Mesendoderm (in vitro differentiated cells): Measurements from ENCODE around the gene RPL19.

ENCODE experiments used
- DNase-seq: peaks from one replicate; pipeline ENCODE4 v3.0.0; 2013
- H2AK5ac ChIP-seq: 2 replicates; pipeline ENCODE4 v1.6.1; 2013; ENCODE audit warnings: low read length, inconsistent platforms
- H2BK120ac ChIP-seq: 2 replicates; pipeline ENCODE4 v1.6.1; 2013; ENCODE audit warnings: low read depth, mild to moderate bottlenecking, low read length, moderate library complexity, mixed read lengths
- H2BK15ac ChIP-seq: replicated peaks from 2 replicates; pipeline ENCODE4 v1.6.1; 2013; ENCODE audit warnings: low read depth, mild to moderate bottlenecking, moderate library complexity
- H2BK5ac ChIP-seq: 2 replicates; pipeline ENCODE4 v1.6.1; 2013; ENCODE audit warnings: low read length, inconsistent platforms
- H3K18ac ChIP-seq: 2 replicates; pipeline ENCODE4 v1.6.1; 2013; ENCODE audit warnings: mild to moderate bottlenecking, low read length, mixed read lengths
- H3K23ac ChIP-seq: one replicate; pipeline ENCODE4 v1.6.1; 2013; ENCODE audit warnings: low read length
- H3K27ac ChIP-seq: 2 replicates; pipeline ENCODE4 v1.5.1; 2013; ENCODE audit warnings: low read depth, mild to moderate bottlenecking, inconsistent platforms, low read length, moderate library complexity
- H3K27me3 ChIP-seq: 2 replicates; pipeline ENCODE4 v1.6.1; 2013; ENCODE audit warnings: low read length, control low read depth, mild to moderate bottlenecking, inconsistent platforms; ENCODE audit not compliant: insufficient read depth, poor library complexity
- H3K36me3 ChIP-seq: 2 replicates; pipeline ENCODE4 v1.6.1; 2013; ENCODE audit warnings: low read length, inconsistent platforms; ENCODE audit not compliant: control insufficient read depth, insufficient read depth
- H3K4ac ChIP-seq: one replicate; pipeline ENCODE4 v1.6.1; 2013; ENCODE audit warnings: low read depth, mild to moderate bottlenecking, low read length, moderate library complexity
- H3K4me1 ChIP-seq: 2 replicates; pipeline ENCODE4 v1.6.1; 2013; ENCODE audit warnings: low read depth, low read length, inconsistent platforms; ENCODE audit not compliant: control insufficient read depth
- H3K4me2 ChIP-seq: 2 replicates; pipeline ENCODE4 v1.6.1; 2013; ENCODE audit warnings: low read length
- H3K4me3 ChIP-seq: 2 replicates; pipeline ENCODE4 v1.5.1; 2013; ENCODE audit warnings: mild to moderate bottlenecking, low read length
- H3K56ac ChIP-seq: one replicate; pipeline ENCODE4 v1.6.1; 2013; ENCODE audit warnings: low read length
- H3K79me1 ChIP-seq: 2 replicates; pipeline ENCODE4 v1.6.1; 2013; ENCODE audit warnings: low read length, inconsistent platforms
- H3K79me2 ChIP-seq: 2 replicates; pipeline ENCODE4 v1.6.1; 2013; ENCODE audit warnings: mild to moderate bottlenecking, low read length; ENCODE audit not compliant: control insufficient read depth, insufficient read depth
- H3K9ac ChIP-seq: 2 replicates; pipeline ENCODE4 v1.6.1; 2013; ENCODE audit warnings: low read length, inconsistent platforms
- H4K5ac ChIP-seq: one replicate; pipeline ENCODE4 v1.6.1; 2013; ENCODE audit warnings: low read length
- H4K8ac ChIP-seq: one replicate; pipeline ENCODE4 v1.6.1; 2013; ENCODE audit warnings: low read depth, mild to moderate bottlenecking, control low read depth, low read length, moderate library complexity
- WGBS: extraction: QIAGEN DNeasy Blood & Tissue Kit; methylation state at CpG from one replicate; pipeline ENCODE4 v1.1.7; 2013; ENCODE audit warnings: low lambda C conversion rate, missing lambda C conversion rate; ENCODE audit not compliant: insufficient coverage; ENCODE audit errors: extremely low coverage; 5-methylcytosine and 5-hydroxymethylcytosine counted together

Gene RPL19

DNA sequence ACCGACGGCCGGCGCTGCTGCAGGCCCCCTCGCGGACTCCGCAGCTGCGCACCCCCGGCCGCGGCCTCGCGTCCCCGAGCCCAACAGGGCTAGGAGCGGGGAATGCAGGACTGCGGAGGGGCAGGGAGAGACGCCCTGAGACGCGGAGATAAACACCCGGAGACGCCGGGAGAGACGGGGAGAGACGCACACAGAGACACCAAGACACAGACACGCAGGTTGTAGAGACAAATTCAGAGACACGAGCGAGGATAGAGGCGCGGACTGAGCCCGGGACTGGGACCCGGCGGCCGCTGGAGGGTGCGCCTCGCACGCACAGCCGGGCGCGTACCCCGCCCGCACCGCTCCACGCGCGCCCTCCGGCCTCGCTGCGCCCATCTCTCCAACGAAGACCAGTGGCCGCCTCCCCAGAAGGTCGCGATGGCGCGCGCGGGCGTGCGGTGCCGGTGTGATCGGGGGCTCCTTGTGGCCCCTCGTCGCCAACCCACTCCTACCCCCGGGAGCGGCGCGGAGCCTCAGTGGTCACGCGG lies 24.8 kb downstream of the RPL19 start:
- H3K9ac ChIP-seq: peak overlapping the region; percentile 45
- no peak overlapping the region for H3K18ac ChIP-seq
- H2BK5ac ChIP-seq: no peak overlapping the region
- peaks cover 3% of the 10 kb centered on the region for H3K4me1 ChIP-seq
- peak overlapping the region; percentile 42 for H3K56ac ChIP-seq
- H3K79me2 ChIP-seq: no peaks in the 10 kb centered on the region
- H3K4me2 ChIP-seq: peak overlapping the region; percentile 64
- no peaks in the 10 kb centered on the region for H3K79me1 ChIP-seq
- H2BK15ac ChIP-seq: no peak overlapping the region
- no peak overlapping the region for H3K23ac ChIP-seq
- H3K36me3 ChIP-seq: no peaks in the 10 kb centered on the region
- no peak overlapping the region for H3K4ac ChIP-seq
- no peak for DNase-seq
- peaks cover 24% of the 10 kb centered on the region for H3K27me3 ChIP-seq
- no peak overlapping the region for H4K5ac ChIP-seq
- no peak overlapping the region for H2BK120ac ChIP-seq
- no peak overlapping the region for H4K8ac ChIP-seq
- H2AK5ac ChIP-seq: no peak overlapping the region
- H3K27ac ChIP-seq: no peak overlapping the region
- WGBS: no CpG with 5 or more reads among the region's 68 CpGs
- H3K4me3 ChIP-seq: no peak overlapping the region

DNA sequence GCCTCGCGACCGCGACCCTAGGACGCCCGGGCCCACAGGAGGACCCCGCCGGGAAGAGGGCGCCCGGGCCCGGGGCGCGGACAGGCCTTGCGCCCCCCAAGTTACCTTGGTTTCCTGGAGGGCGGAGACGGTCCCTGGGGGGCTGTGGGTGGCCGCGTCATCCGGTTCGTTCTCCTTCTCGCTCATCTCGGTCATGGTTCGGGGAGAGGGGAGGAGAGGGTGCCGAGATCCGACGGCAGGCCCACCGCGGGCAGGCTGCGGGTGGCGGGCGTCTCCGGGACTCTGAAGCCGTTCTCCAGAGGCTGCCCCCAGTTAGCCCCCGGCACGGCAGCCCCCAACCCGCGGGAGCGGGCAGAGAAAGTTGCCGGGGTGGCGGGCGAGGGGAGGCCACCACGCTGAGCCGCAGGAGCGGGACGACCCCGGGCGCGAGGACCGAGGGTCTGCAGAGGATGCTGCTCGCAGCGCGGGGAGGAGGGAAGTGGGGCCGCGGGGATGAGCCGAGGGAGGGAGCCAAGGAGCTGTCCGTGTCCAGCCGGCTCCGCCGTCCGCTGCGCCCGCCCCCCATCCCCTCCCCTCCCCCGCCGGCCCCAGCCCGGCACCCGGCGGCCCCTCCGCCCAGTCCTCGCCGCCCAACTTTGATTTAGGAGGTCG lies 25.4 kb downstream of the RPL19 start, which contains the start of gene STAC2:
TSS of gene STAC2 (minus strand) at position 638 of the 651 bp plus-strand sequence. CDS start at position 195, 443 bp downstream.
- Histone ChIP-seq H3K23ac (no peak within 1 kb of the TSS), H4K8ac (no peak within 1 kb of the TSS), H4K5ac (no peak within 1 kb of the TSS), H3K79me1 (no peaks in the 10 kb centered on the region), H2BK120ac (no peak within 1 kb of the TSS), H3K4me3 (no peak within 1 kb of the TSS), H3K9ac (peak within 1 kb of the TSS; percentile 45), H2BK15ac (no peak within 1 kb of the TSS), H3K18ac (no peak within 1 kb of the TSS), H3K4me2 (peak within 1 kb of the TSS; percentile 64), H3K36me3 (no peaks in the 10 kb centered on the region), H3K27ac (no peak within 1 kb of the TSS), H3K56ac (peak within 1 kb of the TSS; percentile 42), H3K27me3 (peaks cover 24% of the 10 kb centered on the region), H3K79me2 (no peaks in the 10 kb centered on the region), H3K4me1 (peaks cover 3% of the 10 kb centered on the region), H2AK5ac (no peak within 1 kb of the TSS), H3K4ac (no peak within 1 kb of the TSS), H2BK5ac (no peak within 1 kb of the TSS)
- DNase-seq: no peak
- WGBS: no CpG with 5 or more reads among the region's 71 CpGs

DNA sequence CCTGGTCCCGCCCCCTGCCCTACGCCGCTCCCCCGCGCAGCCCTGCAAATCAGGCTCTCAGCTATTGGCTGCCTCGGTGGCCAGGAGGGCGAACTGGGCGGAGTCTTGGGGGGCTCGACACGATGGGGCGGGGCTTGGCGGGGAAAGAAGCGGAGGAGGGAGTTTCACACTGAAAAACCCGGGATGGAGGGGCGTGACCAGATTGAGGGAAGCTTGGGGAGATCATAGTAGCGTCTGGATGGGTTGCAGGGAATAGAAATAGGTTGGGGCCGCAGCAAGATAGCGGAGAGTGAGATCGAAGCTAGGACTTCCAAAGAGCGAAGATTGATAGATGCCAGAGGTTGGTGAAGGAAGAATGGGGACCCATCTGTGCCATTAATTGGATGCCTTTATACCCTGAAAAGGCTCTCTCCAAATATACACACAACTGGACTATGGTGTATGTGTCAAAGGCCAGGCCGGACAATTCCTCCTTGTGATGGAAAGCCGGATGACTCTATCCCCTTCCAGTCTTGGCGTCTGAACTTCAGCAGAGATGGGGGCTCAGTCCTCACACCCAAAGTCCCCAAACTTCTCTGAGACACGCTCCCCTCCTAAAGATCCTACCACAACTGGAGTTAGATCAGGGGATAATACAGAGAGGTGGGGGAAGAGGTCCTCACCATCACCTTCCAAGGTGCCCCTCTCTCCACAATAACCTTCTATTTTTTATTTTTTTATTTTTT lies 26.0 kb downstream of the RPL19 start:
- no peak overlapping the region for H3K18ac ChIP-seq
- H3K56ac ChIP-seq: peak overlapping the region; percentile 42
- H3K79me2 ChIP-seq: no peaks in the 10 kb centered on the region
- H4K8ac ChIP-seq: no peak overlapping the region
- H3K79me1 ChIP-seq: no peaks in the 10 kb centered on the region
- no peak overlapping the region for H3K4me3 ChIP-seq
- H3K4me2 ChIP-seq: peak overlapping the region; percentile 34
- no peak overlapping the region for H2BK15ac ChIP-seq
- no peak overlapping the region for H3K27ac ChIP-seq
- H3K4me1 ChIP-seq: peaks cover 3% of the 10 kb centered on the region
- peak overlapping the region; percentile 24 for H3K9ac ChIP-seq
- H3K27me3 ChIP-seq: peaks cover 24% of the 10 kb centered on the region
- H3K23ac ChIP-seq: no peak overlapping the region
- H4K5ac ChIP-seq: no peak overlapping the region
- H3K36me3 ChIP-seq: no peaks in the 10 kb centered on the region
- no peak overlapping the region for H2AK5ac ChIP-seq
- no peak overlapping the region for H2BK5ac ChIP-seq
- no peak overlapping the region for H3K4ac ChIP-seq
- no CpG with 5 or more reads among the region's 24 CpGs for WGBS
- peak; percentile 91 for DNase-seq
- no peak overlapping the region for H2BK120ac ChIP-seq

DNA sequence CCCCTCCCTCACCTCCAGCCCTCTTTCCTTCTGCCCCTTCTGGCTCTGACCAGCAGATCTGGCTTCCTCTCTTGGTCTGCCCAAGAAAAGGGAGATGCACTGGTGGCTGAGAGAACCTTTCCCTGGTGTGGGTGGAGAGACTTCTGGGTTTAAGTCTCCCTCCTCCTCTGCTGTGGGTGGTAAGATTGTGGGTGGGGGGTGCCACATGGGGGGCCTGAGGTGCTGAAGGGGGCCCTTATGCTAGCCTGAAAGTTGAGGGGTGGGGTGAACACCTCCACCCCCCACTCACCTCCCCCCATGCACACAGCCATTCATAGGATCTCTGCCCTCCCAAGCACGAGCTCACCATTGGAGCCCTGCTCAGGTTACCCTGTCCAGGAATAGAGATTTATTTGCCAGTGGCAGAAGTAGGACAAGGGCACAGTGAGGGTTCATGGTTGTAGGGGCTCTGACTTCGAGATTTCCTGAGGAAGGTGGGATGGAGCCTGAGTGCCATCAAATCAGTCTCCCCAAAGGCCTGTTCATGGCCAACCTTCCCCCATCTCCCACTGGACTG lies 27.4 kb downstream of the RPL19 start:
- Histone ChIP-seq H3K9ac (no peak overlapping the region), H2AK5ac (no peak overlapping the region), H3K79me1 (no peaks in the 10 kb centered on the region), H4K8ac (no peak overlapping the region), H3K4me1 (peaks cover 5% of the 10 kb centered on the region), H3K23ac (no peak overlapping the region), H3K18ac (no peak overlapping the region), H3K4me2 (no peak overlapping the region), H3K56ac (no peak overlapping the region), H2BK5ac (no peak overlapping the region), H2BK120ac (no peak overlapping the region), H3K27me3 (peaks cover 24% of the 10 kb centered on the region), H3K36me3 (no peaks in the 10 kb centered on the region), H3K79me2 (no peaks in the 10 kb centered on the region), H2BK15ac (no peak overlapping the region), H4K5ac (no peak overlapping the region), H3K27ac (no peak overlapping the region), H3K4ac (no peak overlapping the region), H3K4me3 (no peak overlapping the region)
- no CpG with 5 or more reads among the region's 2 CpGs for WGBS
- no peak for DNase-seq

DNA sequence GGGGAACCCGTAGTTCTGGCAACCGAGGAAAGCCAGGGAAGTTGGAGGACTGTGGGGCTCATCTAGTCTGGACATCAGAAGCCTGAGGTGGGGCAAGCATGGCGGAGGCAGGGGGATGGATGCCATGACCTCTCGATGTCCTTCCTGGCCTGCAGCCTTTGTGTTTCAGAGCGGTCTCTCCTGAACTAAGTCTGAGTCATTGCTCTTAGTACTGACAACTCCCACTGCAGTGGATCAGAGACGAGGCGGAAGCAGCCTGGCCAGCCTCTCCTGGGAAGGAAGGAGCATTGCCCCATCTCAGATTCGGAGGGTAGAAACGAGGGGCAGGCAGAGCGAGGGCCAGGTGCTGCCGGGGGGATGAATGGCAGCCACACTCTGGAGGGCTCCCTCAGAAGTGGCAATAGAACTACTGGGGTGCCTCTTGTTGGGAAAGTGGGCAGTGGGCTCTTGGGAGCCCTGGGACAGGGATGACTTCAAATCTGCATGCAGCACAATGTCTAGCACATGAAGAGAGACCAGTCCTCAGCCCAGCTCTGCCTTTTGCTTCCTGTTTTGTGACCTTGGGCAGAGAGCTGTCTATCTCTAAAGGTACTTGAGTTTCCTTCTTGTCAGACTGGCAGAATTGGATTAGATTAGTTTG lies 29.3 kb downstream of the RPL19 start:
- Histone ChIP-seq H3K4me1 (peaks cover 5% of the 10 kb centered on the region), H4K5ac (no peak overlapping the region), H4K8ac (no peak overlapping the region), H2AK5ac (no peak overlapping the region), H3K4ac (no peak overlapping the region), H2BK15ac (no peak overlapping the region), H3K4me2 (no peak overlapping the region), H2BK5ac (no peak overlapping the region), H3K79me1 (no peaks in the 10 kb centered on the region), H3K27ac (no peak overlapping the region), H3K27me3 (peaks cover 13% of the 10 kb centered on the region), H3K9ac (no peak overlapping the region), H3K4me3 (no peak overlapping the region), H3K23ac (no peak overlapping the region), H3K36me3 (no peaks in the 10 kb centered on the region), H3K79me2 (no peaks in the 10 kb centered on the region), H2BK120ac (no peak overlapping the region), H3K56ac (no peak overlapping the region), H3K18ac (no peak overlapping the region)
- no CpG with 5 or more reads among the region's 11 CpGs for WGBS
- no peak for DNase-seq
